ENCODE measurements around the gene DGKD.

DNA sequence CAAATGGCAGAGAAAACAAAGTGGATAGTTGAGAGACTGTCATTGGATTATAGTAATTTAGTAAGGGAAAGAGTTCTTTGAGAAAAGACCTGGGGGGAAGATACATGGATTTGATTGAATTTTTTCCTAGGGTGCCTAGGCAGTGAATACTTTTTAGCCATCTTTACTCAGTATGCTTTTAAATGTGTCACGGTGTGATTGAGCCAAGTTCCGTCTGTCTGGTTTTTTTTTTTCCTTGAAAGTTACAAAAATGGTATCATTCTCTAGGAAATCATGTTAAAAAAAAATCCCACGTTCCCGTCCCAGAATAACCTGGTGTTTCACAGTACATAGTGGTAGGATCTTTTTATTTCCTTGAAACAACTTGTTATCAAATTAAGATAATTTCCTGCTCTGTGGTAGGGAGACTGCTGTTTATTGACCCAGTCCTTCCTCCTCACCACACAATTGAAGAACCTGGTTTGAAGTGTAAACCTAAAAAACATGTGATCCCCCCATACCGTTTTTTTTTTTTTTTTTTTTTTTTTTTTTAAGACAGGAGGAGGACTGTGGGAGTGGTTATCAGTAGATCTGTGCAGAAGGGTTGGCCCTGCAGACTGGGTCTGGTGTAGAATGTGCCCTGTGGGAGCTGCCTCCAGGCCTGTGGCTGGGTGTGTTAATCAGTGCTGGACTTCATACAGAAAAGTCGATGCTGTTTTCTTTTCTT, 55.1 kb downstream of the DGKD start:
- TF ChIP-seq, protein P1, sequence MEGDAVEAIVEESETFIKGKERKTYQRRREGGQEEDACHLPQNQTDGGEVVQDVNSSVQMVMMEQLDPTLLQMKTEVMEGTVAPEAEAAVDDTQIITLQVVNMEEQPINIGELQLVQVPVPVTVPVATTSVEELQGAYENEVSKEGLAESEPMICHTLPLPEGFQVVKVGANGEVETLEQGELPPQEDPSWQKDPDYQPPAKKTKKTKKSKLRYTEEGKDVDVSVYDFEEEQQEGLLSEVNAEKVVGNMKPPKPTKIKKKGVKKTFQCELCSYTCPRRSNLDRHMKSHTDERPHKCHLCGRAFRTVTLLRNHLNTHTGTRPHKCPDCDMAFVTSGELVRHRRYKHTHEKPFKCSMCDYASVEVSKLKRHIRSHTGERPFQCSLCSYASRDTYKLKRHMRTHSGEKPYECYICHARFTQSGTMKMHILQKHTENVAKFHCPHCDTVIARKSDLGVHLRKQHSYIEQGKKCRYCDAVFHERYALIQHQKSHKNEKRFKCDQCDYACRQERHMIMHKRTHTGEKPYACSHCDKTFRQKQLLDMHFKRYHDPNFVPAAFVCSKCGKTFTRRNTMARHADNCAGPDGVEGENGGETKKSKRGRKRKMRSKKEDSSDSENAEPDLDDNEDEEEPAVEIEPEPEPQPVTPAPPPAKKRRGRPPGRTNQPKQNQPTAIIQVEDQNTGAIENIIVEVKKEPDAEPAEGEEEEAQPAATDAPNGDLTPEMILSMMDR (IDR thresholded peaks at IDR 0.05), result no peak
- no peak for TF ChIP-seq POLR2A (IDR thresholded peaks at IDR 0.05)
